ENCODE results near the gene MACROD2.

Gene MACROD2

DNA sequence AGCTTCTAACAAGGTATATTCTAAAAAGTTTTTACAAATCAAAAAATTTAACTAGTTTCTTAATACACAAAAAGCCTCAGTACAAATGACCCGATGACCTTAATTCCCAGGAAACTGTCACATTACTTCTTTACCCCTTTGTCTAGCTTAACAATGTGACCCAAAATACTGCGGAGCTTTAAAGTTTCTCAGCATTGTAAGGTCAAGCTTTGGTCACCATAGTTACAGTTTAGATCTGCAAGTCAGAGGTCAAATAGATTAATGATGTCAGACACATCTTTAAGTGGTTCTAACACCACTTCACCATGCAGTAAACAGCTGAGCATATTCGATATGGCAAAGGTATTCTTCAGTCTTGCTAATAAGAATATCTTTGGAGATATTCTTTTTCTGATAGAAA is 378.9 kb downstream of the MACROD2 start:
- no peak for TF ChIP-seq ESRRG (CRISPR knock-in tag; IDR thresholded peaks at IDR 0.05)
- TF ChIP-seq SNAI2 (CRISPR knock-in tag; IDR thresholded peaks at IDR 0.05), result no peak
- no peak for TF ChIP-seq BACH2 (CRISPR knock-in tag; IDR thresholded peaks at IDR 0.05; ENCODE audit: borderline replicate concordance)
- TF ChIP-seq PPARA (CRISPR knock-in tag; IDR thresholded peaks at IDR 0.05; ENCODE audit: borderline replicate concordance), result no peak
- no peak for TF ChIP-seq TCF4 (CRISPR knock-in tag; IDR thresholded peaks at IDR 0.05; ENCODE audit: borderline replicate concordance)
- TF ChIP-seq ZNF8 (CRISPR knock-in tag; IDR thresholded peaks at IDR 0.05), result no peak
- TF ChIP-seq, protein P1, sequence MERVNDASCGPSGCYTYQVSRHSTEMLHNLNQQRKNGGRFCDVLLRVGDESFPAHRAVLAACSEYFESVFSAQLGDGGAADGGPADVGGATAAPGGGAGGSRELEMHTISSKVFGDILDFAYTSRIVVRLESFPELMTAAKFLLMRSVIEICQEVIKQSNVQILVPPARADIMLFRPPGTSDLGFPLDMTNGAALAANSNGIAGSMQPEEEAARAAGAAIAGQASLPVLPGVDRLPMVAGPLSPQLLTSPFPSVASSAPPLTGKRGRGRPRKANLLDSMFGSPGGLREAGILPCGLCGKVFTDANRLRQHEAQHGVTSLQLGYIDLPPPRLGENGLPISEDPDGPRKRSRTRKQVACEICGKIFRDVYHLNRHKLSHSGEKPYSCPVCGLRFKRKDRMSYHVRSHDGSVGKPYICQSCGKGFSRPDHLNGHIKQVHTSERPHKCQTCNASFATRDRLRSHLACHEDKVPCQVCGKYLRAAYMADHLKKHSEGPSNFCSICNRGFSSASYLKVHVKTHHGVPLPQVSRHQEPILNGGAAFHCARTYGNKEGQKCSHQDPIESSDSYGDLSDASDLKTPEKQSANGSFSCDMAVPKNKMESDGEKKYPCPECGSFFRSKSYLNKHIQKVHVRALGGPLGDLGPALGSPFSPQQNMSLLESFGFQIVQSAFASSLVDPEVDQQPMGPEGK (CRISPR knock-in tag; IDR thresholded peaks at IDR 0.05; ENCODE audit: borderline replicate concordance), result no peak
- no peak for ATAC-seq

DNA sequence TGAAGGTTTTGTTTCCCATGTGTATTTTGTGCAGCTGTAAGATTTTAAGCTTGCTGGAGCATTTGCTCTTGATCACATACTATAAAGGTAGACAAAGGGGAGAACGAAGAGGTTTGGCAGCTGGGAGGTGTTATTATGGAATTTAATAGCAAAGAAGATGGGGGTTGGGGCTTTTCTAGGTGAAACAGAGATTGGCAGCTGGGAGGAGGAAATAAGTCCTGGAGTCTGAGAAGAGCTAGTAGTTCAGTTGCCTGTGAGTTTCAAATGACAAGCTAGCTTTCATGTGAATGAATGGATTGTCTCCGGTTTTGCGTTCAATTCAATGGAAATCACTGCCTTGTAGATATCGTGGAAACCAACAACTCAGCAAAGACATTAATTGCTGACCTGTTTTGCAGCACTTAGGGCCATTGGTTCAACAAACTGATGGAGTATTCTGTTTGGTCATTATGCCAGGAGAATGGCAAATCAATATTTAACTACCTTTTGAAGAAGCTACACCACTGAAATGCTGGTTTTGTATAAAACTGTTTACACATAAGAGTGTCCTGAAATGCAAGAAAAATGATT is 380.2 kb downstream of the MACROD2 start:
- ATAC-seq, result no peak
- no peak for TF ChIP-seq CSDC2 (CRISPR knock-in tag; IDR thresholded peaks at IDR 0.05)
- TF ChIP-seq PPARA (CRISPR knock-in tag; IDR thresholded peaks at IDR 0.05; ENCODE audit: borderline replicate concordance), result no peak
- TF ChIP-seq, protein P2, sequence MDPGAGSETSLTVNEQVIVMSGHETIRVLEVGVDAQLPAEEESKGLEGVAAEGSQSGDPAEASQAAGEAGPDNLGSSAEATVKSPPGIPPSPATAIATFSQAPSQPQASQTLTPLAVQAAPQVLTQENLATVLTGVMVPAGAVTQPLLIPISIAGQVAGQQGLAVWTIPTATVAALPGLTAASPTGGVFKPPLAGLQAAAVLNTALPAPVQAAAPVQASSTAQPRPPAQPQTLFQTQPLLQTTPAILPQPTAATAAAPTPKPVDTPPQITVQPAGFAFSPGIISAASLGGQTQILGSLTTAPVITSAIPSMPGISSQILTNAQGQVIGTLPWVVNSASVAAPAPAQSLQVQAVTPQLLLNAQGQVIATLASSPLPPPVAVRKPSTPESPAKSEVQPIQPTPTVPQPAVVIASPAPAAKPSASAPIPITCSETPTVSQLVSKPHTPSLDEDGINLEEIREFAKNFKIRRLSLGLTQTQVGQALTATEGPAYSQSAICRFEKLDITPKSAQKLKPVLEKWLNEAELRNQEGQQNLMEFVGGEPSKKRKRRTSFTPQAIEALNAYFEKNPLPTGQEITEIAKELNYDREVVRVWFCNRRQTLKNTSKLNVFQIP (CRISPR knock-in tag; IDR thresholded peaks at IDR 0.05; ENCODE audit: borderline replicate concordance, low read depth), result no peak
- TF ChIP-seq, protein P3, sequence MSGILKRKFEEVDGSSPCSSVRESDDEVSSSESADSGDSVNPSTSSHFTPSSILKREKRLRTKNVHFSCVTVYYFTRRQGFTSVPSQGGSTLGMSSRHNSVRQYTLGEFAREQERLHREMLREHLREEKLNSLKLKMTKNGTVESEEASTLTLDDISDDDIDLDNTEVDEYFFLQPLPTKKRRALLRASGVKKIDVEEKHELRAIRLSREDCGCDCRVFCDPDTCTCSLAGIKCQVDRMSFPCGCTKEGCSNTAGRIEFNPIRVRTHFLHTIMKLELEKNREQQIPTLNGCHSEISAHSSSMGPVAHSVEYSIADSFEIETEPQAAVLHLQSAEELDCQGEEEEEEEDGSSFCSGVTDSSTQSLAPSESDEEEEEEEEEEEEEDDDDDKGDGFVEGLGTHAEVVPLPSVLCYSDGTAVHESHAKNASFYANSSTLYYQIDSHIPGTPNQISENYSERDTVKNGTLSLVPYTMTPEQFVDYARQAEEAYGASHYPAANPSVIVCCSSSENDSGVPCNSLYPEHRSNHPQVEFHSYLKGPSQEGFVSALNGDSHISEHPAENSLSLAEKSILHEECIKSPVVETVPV (CRISPR knock-in tag; IDR thresholded peaks at IDR 0.05), result no peak
- no peak for TF ChIP-seq ARNTL (CRISPR knock-in tag; IDR thresholded peaks at IDR 0.05; ENCODE audit: borderline replicate concordance, low read depth)
- no peak for TF ChIP-seq BACH2 (CRISPR knock-in tag; IDR thresholded peaks at IDR 0.05; ENCODE audit: borderline replicate concordance)
- TF ChIP-seq SNAI2 (CRISPR knock-in tag; IDR thresholded peaks at IDR 0.05), result no peak
- TF ChIP-seq ZFP3 (CRISPR knock-in tag; IDR thresholded peaks at IDR 0.05), result no peak
- TF ChIP-seq ESRRG (CRISPR knock-in tag; IDR thresholded peaks at IDR 0.05), result no peak
- no peak for TF ChIP-seq GLIS3 (CRISPR knock-in tag; IDR thresholded peaks at IDR 0.05)
- no peak for TF ChIP-seq ZC3H10 (CRISPR knock-in tag; IDR thresholded peaks at IDR 0.05)

GRCh38 chr20:14378326-14378725 is 383.0 kb downstream of the MACROD2 start:
- no peak for TF ChIP-seq TCF4 (CRISPR knock-in tag; IDR thresholded peaks at IDR 0.05; ENCODE audit: borderline replicate concordance)
- TF ChIP-seq, protein P3 (CRISPR knock-in tag; IDR thresholded peaks at IDR 0.05), result no peak
- TF ChIP-seq SNAI2 (CRISPR knock-in tag; IDR thresholded peaks at IDR 0.05), result no peak
- no peak for TF ChIP-seq ISL1 (CRISPR knock-in tag; IDR thresholded peaks at IDR 0.05)
- TF ChIP-seq, protein P4, sequence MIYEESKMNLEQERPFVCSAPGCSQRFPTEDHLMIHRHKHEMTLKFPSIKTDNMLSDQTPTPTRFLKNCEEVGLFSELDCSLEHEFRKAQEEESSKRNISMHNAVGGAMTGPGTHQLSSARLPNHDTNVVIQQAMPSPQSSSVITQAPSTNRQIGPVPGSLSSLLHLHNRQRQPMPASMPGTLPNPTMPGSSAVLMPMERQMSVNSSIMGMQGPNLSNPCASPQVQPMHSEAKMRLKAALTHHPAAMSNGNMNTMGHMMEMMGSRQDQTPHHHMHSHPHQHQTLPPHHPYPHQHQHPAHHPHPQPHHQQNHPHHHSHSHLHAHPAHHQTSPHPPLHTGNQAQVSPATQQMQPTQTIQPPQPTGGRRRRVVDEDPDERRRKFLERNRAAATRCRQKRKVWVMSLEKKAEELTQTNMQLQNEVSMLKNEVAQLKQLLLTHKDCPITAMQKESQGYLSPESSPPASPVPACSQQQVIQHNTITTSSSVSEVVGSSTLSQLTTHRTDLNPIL (CRISPR knock-in tag; IDR thresholded peaks at IDR 0.05; ENCODE audit: low read depth), result no peak
- no peak for TF ChIP-seq TOX (CRISPR knock-in tag; IDR thresholded peaks at IDR 0.05; ENCODE audit: borderline replicate concordance)
- no peak for TF ChIP-seq PPARA (CRISPR knock-in tag; IDR thresholded peaks at IDR 0.05; ENCODE audit: borderline replicate concordance)
- no peak for TF ChIP-seq GLIS3 (CRISPR knock-in tag; IDR thresholded peaks at IDR 0.05)
- TF ChIP-seq ARNTL (CRISPR knock-in tag; IDR thresholded peaks at IDR 0.05; ENCODE audit: borderline replicate concordance, low read depth), result no peak
- TF ChIP-seq CSDC2 (CRISPR knock-in tag; IDR thresholded peaks at IDR 0.05), result no peak
- no peak for TF ChIP-seq ZFP30 (CRISPR knock-in tag; IDR thresholded peaks at IDR 0.05)
- no peak for TF ChIP-seq ZFP3 (CRISPR knock-in tag; IDR thresholded peaks at IDR 0.05)
- no peak for TF ChIP-seq ZNF8 (CRISPR knock-in tag; IDR thresholded peaks at IDR 0.05)
- no peak for TF ChIP-seq OSR1 (CRISPR knock-in tag; IDR thresholded peaks at IDR 0.05)
- no peak for TF ChIP-seq BACH2 (CRISPR knock-in tag; IDR thresholded peaks at IDR 0.05; ENCODE audit: borderline replicate concordance)
- no peak for TF ChIP-seq ZNF70 (CRISPR knock-in tag; IDR thresholded peaks at IDR 0.05)
- TF ChIP-seq, protein P2 (CRISPR knock-in tag; IDR thresholded peaks at IDR 0.05; ENCODE audit: borderline replicate concordance, low read depth), result no peak
- no peak for ATAC-seq
